Neural cell (in vitro differentiated cells): Measurements from ENCODE around the gene CNTD1. TPM values are rescaled to one million over a fixed set of nuclear protein-coding genes. Genes with fewer than 3 reads are reported as not detected.

ENCODE experiments used
- H2AFZ ChIP-seq: fragments of 200-600, 300-800 bp; sonication (generic), shearing (Covaris generic); 2 replicates; pipeline ENCODE4 v1.6.0; 2014; ENCODE audit warnings: low read depth, mild to moderate bottlenecking, antibody characterized with exemption, low read length, moderate library complexity
- H3F3A ChIP-seq: fragments of 200-600 bp; shearing (Covaris generic); 2 replicates; pipeline ENCODE4 v1.6.1; 2016; ENCODE audit warnings: mild to moderate bottlenecking, moderate library complexity, mixed read lengths, antibody characterized with exemption, low read length; ENCODE audit not compliant: insufficient read depth, poor library complexity, severe bottlenecking
- H3K27ac ChIP-seq: fragments of 200-600, 300-800 bp; sonication (generic), shearing (Covaris generic); 2 replicates; pipeline ENCODE4 v1.5.1; 2014; ENCODE audit warnings: mild to moderate bottlenecking, low read length, moderate library complexity
- H3K27me3 ChIP-seq: fragments of 300-800, 200-600 bp; sonication (generic), shearing (Covaris generic); 2 replicates; pipeline ENCODE4 v1.6.0; 2014; ENCODE audit warnings: mild to moderate bottlenecking, low read depth, low read length, moderate library complexity; ENCODE audit not compliant: insufficient read depth
- H3K36me3 ChIP-seq: fragments of 300-800, 200-600 bp; sonication (generic), shearing (Covaris generic); 2 replicates; pipeline ENCODE4 v1.5.1; 2014; ENCODE audit warnings: mild to moderate bottlenecking, antibody characterized with exemption, low read length, moderate library complexity; ENCODE audit not compliant: insufficient read depth
- H3K4me2 ChIP-seq: fragments of 300-800, 200-600 bp; sonication (generic), shearing (Covaris generic); 2 replicates; pipeline ENCODE4 v1.6.0; 2014; ENCODE audit warnings: mild to moderate bottlenecking, low read length
- H3K4me3 ChIP-seq: fragments of 300-800, 200-600 bp; sonication (generic), shearing (Covaris generic); 2 replicates; pipeline ENCODE4 v1.5.1; 2014; ENCODE audit warnings: mild to moderate bottlenecking, low read length, moderate library complexity
- H3K79me2 ChIP-seq: fragments of 200-600 bp; shearing (Covaris generic); replicated peaks from 2 replicates; pipeline ENCODE4 v1.6.0; 2014; ENCODE audit warnings: mild to moderate bottlenecking, low read length, moderate library complexity; ENCODE audit not compliant: insufficient read depth
- H3K9ac ChIP-seq: fragments of 300-800, 200-600 bp; sonication (generic), shearing (Covaris generic); 2 replicates; pipeline ENCODE4 v1.6.1; 2016; ENCODE audit warnings: mild to moderate bottlenecking, low read length, mixed read lengths
- H3K9me2 ChIP-seq: fragments of 200-600 bp; shearing (Covaris generic); 2 replicates; pipeline ENCODE4 v1.6.1; 2016; ENCODE audit warnings: mild to moderate bottlenecking, low read length, mixed read lengths; ENCODE audit not compliant: insufficient read depth
- H3K9me3 ChIP-seq: fragments of 200-600, 300-800 bp; sonication (generic), shearing (Covaris generic); 2 replicates; pipeline ENCODE4 v1.6.1; 2016; ENCODE audit warnings: mild to moderate bottlenecking, mixed run types, low read length, moderate library complexity, mixed read lengths
- H4K20me1 ChIP-seq: fragments of 200-600 bp; shearing (Covaris generic); 2 replicates; pipeline ENCODE4 v1.6.1; 2016; ENCODE audit warnings: mild to moderate bottlenecking, mixed run types; ENCODE audit not compliant: insufficient read depth
- EP300 ChIP-seq: fragments of 450-650 bp; conservative IDR thresholded peaks from 2 replicates; pipeline ENCODE4 v1.6.1; 2014; ENCODE audit warnings: antibody characterized with exemption, mild to moderate bottlenecking, moderate library complexity; ENCODE audit not compliant: poor library complexity, severe bottlenecking
- EZH2 ChIP-seq: fragments of 200-600, 300-800 bp; shearing (Covaris generic), sonication (generic); IDR thresholded peaks from 2 replicates; pipeline ENCODE4 v1.6.1; 2014; ENCODE audit warnings: antibody characterized with exemption, low read length, borderline replicate concordance, mild to moderate bottlenecking; ENCODE audit not compliant: insufficient read depth, poor library complexity, severe bottlenecking
- MXI1 ChIP-seq: fragments of 450-650 bp; conservative IDR thresholded peaks from 2 replicates; pipeline ENCODE4 v1.6.1; 2014; ENCODE audit warnings: antibody characterized with exemption, mild to moderate bottlenecking; ENCODE audit not compliant: poor library complexity, severe bottlenecking
- POLR2AphosphoS5 ChIP-seq: IDR thresholded peaks from 2 replicates; pipeline ENCODE4 v1.6.1; 2012
- RAD21 ChIP-seq: fragments of 450-650 bp; conservative IDR thresholded peaks from 2 replicates; pipeline ENCODE4 v1.6.1; 2014; ENCODE audit warnings: antibody characterized with exemption, mild to moderate bottlenecking, moderate library complexity
- SMC3 ChIP-seq: fragments of 450-650 bp; conservative IDR thresholded peaks from 2 replicates; pipeline ENCODE4 v1.6.1; 2014; ENCODE audit warnings: antibody characterized with exemption, mild to moderate bottlenecking, moderate library complexity; ENCODE audit not compliant: poor library complexity
- TAF1 ChIP-seq: IDR thresholded peaks from 2 replicates; pipeline ENCODE4 v1.6.1; 2012; ENCODE audit warnings: low read depth
- polyA plus RNA-seq: library from polyadenylated mRNA; depleted of rRNA; stranded (reverse); fragments of >200 nt; gene quantifications from 2 replicates; pipeline ENCODE4 v1.2.3, GENCODE V29; 2014
- TF ChIP-seq, protein P1 (sequence below): fragments of 450-650 bp; IDR thresholded peaks from 2 replicates; pipeline ENCODE4 v1.5.1; 2014; ENCODE audit warnings: antibody characterized with exemption, mild to moderate bottlenecking, moderate library complexity; ENCODE audit not compliant: poor library complexity, severe bottlenecking
- TF ChIP-seq, protein P2 (sequence below): IDR thresholded peaks from 2 replicates; pipeline ENCODE4 v1.6.1; 2012; ENCODE audit warnings: borderline replicate concordance

CNTD1 gene
- polyA plus RNA-seq, 1 donor from 2014 or later: 0.21 TPM

DNA sequence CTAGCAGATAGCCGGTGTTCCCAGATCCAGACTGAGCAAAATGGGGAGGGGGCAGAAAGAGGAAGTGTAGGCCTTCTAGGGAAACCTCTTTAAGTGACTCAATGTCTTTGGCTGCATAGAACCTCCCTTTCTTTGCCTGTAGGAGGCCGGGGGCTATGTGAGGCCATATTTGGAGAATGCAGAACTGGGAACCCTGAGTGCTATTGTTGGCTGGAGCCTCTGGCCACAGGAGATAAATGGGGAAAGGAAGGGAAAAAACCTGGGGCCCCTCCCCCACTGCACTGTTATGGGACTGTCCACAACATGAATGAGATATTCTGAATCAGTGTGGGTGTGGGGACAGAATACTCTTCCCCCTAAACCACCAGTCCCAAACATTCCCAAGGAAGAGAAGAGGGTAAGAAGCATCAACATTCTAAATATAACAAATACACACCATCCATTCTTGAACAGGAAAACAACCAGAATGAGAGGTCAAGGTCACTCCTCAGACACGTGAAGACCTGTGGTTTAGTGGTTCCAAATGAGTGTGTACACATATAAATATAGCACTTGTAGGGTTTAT lies 23.0 kb upstream of the CNTD1 start:
- Histone ChIP-seq H2AFZ (no peak overlapping the region), H3K27me3 (peaks cover 8% of the 10 kb centered on the region), H3K36me3 (no peaks in the 10 kb centered on the region), H3K9me3 (no peaks in the 10 kb centered on the region), H3K9ac (no peak overlapping the region), H4K20me1 (no peaks in the 10 kb centered on the region), H3K9me2 (no peaks in the 10 kb centered on the region), H3F3A (no peaks in the 10 kb centered on the region), H3K79me2 (no peaks in the 10 kb centered on the region), H3K4me3 (no peak overlapping the region), H3K4me2 (no peak overlapping the region), H3K27ac (no peak overlapping the region)
- TF ChIP-seq, protein P1, sequence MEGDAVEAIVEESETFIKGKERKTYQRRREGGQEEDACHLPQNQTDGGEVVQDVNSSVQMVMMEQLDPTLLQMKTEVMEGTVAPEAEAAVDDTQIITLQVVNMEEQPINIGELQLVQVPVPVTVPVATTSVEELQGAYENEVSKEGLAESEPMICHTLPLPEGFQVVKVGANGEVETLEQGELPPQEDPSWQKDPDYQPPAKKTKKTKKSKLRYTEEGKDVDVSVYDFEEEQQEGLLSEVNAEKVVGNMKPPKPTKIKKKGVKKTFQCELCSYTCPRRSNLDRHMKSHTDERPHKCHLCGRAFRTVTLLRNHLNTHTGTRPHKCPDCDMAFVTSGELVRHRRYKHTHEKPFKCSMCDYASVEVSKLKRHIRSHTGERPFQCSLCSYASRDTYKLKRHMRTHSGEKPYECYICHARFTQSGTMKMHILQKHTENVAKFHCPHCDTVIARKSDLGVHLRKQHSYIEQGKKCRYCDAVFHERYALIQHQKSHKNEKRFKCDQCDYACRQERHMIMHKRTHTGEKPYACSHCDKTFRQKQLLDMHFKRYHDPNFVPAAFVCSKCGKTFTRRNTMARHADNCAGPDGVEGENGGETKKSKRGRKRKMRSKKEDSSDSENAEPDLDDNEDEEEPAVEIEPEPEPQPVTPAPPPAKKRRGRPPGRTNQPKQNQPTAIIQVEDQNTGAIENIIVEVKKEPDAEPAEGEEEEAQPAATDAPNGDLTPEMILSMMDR: no peak
- TF ChIP-seq EZH2 (no peak), MXI1 (no peak), SMC3 (no peak), RAD21 (no peak), TAF1 (no peak), EP300 (no peak), POLR2AphosphoS5 (no peak)
- TF ChIP-seq, protein P2, sequence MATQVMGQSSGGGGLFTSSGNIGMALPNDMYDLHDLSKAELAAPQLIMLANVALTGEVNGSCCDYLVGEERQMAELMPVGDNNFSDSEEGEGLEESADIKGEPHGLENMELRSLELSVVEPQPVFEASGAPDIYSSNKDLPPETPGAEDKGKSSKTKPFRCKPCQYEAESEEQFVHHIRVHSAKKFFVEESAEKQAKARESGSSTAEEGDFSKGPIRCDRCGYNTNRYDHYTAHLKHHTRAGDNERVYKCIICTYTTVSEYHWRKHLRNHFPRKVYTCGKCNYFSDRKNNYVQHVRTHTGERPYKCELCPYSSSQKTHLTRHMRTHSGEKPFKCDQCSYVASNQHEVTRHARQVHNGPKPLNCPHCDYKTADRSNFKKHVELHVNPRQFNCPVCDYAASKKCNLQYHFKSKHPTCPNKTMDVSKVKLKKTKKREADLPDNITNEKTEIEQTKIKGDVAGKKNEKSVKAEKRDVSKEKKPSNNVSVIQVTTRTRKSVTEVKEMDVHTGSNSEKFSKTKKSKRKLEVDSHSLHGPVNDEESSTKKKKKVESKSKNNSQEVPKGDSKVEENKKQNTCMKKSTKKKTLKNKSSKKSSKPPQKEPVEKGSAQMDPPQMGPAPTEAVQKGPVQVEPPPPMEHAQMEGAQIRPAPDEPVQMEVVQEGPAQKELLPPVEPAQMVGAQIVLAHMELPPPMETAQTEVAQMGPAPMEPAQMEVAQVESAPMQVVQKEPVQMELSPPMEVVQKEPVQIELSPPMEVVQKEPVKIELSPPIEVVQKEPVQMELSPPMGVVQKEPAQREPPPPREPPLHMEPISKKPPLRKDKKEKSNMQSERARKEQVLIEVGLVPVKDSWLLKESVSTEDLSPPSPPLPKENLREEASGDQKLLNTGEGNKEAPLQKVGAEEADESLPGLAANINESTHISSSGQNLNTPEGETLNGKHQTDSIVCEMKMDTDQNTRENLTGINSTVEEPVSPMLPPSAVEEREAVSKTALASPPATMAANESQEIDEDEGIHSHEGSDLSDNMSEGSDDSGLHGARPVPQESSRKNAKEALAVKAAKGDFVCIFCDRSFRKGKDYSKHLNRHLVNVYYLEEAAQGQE: no peak

DNA sequence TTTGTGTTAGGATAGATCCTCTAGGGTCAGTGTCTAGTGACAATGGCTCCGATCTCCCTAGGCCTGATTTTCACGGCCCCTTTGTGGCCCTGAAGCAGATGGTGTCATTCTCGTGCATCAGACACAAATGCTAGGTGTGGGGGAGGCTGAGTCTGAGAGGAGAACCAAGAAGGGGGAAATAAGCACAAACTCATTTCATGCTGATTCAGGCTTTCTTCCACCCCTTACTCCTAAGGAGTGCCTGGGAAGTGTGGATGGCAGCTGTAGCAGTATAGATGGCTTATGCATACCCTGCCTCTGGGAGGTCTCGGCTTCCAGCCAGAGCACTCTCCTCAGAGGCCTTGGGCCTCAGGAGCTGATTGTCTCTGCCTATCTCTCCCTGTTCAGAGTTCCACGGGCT lies 20.1 kb upstream of the CNTD1 start:
- peaks cover 31% of the 10 kb centered on the region for H3K27me3 ChIP-seq
- H3K9ac ChIP-seq: no peak overlapping the region
- H3K27ac ChIP-seq: no peak overlapping the region
- H3F3A ChIP-seq: no peaks in the 10 kb centered on the region
- no peak overlapping the region for H3K4me2 ChIP-seq
- no peaks in the 10 kb centered on the region for H3K79me2 ChIP-seq
- H3K9me3 ChIP-seq: no peaks in the 10 kb centered on the region
- H4K20me1 ChIP-seq: no peaks in the 10 kb centered on the region
- H3K4me3 ChIP-seq: no peak overlapping the region
- H3K36me3 ChIP-seq: no peaks in the 10 kb centered on the region
- no peaks in the 10 kb centered on the region for H3K9me2 ChIP-seq
- no peak overlapping the region for H2AFZ ChIP-seq
- TF ChIP-seq, protein P1: no peak
- TF ChIP-seq EZH2: no peak
- no peak for TF ChIP-seq RAD21
- TF ChIP-seq, protein P2: no peak
- no peak for TF ChIP-seq MXI1
- TF ChIP-seq POLR2AphosphoS5: no peak
- TF ChIP-seq TAF1: no peak
- no peak for TF ChIP-seq SMC3
- TF ChIP-seq EP300: no peak
